ENCODE results near the gene ZNF827.

ZNF827 gene

DNA sequence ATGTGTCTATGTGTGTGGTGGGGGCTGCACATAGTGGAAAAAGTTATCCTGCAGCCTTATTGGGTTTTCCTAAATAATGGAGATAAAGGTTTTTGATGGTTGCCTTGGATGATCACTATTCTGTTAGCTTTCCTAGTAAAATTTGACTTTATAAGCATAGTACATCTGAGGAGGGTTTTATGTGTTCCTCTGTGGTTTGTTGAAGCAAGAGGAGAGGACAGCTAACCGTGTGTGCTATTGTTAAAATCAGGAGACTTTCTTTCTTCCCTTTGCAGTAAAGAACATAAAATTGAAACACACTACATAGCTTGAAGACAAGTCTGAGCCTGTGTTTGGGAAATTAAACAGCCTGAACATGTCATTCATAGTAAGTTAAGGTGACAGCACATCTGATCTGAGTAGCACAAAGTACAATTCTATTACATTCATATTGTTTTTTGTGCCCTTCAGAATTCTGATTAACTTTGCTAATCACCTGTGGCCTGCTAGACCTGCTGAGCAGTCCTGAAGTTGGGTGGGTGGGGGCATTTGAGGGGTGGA is 221.9 kb downstream of the ZNF827 start:
- H3K4me3 ChIP-seq (ENCODE audit: low read depth, low read length) = no peak overlapping the region
- TF ChIP-seq, protein P1, sequence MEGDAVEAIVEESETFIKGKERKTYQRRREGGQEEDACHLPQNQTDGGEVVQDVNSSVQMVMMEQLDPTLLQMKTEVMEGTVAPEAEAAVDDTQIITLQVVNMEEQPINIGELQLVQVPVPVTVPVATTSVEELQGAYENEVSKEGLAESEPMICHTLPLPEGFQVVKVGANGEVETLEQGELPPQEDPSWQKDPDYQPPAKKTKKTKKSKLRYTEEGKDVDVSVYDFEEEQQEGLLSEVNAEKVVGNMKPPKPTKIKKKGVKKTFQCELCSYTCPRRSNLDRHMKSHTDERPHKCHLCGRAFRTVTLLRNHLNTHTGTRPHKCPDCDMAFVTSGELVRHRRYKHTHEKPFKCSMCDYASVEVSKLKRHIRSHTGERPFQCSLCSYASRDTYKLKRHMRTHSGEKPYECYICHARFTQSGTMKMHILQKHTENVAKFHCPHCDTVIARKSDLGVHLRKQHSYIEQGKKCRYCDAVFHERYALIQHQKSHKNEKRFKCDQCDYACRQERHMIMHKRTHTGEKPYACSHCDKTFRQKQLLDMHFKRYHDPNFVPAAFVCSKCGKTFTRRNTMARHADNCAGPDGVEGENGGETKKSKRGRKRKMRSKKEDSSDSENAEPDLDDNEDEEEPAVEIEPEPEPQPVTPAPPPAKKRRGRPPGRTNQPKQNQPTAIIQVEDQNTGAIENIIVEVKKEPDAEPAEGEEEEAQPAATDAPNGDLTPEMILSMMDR (IDR thresholded peaks at IDR 0.05; ENCODE audit: low read depth, low read length, missing control alignments) = no peak

DNA sequence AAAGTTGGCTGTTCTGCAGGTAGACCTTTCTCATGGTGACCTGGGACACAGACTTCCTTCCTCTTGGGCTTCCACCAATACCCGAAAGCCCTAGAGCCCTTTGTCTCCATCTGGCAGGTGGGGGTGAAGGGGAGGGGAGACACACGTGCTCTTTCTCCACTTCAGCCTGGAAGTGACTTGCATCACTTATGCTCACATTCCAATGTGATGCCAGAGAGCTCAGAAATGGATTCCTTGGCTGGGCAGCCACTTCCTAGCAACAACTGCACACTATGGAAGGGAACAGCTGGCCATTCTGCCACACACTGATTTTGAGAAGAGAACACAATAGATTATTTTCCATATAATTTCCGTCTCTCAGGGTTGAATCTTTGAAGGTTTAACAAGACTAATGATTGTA is 222.4 kb downstream of the ZNF827 start:
- in situ Hi-C loops (cut with HindIII; ENCODE audit: low sequenced_read_pairs) = no loop called here
- DNase-seq (ENCODE audit: low read depth) = no peak
- H3K4me3 ChIP-seq (ENCODE audit: low read depth, low read length) = no peak overlapping the region
- TF ChIP-seq, protein P1 (IDR thresholded peaks at IDR 0.05; ENCODE audit: low read depth, low read length, missing control alignments) = no peak

More for the DNA sequence above, 221.9 kb downstream of the ZNF827 start:
- in situ Hi-C loops (cut with HindIII; ENCODE audit: low sequenced_read_pairs) = no loop called here
- DNase-seq (ENCODE audit: low read depth) = no peak

DNA sequence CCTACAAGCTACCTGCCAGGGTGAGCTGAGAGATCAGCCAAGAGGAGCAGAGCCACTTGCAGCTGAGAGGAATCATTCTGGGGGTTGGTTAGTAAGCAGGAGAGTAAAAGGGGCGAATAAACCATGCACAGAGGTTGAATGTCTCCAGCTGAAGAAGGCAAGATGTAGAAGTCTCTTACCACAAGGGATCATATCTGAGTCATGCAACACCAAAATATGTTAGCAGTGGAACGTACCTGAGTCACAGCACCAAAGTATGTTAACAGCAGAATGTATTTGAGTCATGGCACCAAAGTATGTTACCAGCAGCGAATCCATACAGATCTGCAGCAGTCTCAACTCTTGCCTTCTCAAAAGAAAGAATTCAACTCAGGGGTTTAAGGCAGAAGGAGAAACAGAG is 228.8 kb downstream of the ZNF827 start:
- no peak overlapping the region for H3K4me3 ChIP-seq (ENCODE audit: low read depth, low read length)
- DNase-seq (ENCODE audit: low read depth) = peak; percentile 38
- in situ Hi-C loops (cut with HindIII; ENCODE audit: low sequenced_read_pairs) = no loop called here
- TF ChIP-seq, protein P1 (IDR thresholded peaks at IDR 0.05; ENCODE audit: low read depth, low read length, missing control alignments) = no peak

DNA sequence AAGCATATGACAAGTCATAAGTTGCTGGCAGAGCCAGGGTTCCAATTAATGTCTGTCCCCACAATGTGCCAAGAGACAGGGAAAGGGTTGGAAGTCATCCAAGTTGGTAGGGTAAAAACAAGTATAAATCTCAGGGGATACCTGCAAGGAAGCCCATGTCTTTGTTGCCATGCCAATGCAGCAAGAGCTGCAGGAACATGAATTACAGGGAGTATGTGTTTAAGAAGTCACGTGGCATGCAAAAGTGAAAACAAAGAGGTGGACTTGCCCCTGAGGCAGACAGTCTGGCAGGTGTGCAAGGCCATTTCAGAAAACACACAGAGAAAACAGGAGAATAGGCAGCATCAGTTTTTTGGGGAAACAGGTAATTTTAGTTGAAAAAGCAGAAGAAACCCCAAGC is 229.3 kb downstream of the ZNF827 start:
- H3K4me3 ChIP-seq (ENCODE audit: low read depth, low read length) = no peak overlapping the region
- TF ChIP-seq, protein P1 (IDR thresholded peaks at IDR 0.05; ENCODE audit: low read depth, low read length, missing control alignments) = no peak
- no peak for DNase-seq (ENCODE audit: low read depth)
- in situ Hi-C loops (cut with HindIII; ENCODE audit: low sequenced_read_pairs) = no loop called here
